Activated B cell treated with CpG ODN at 0.5 μM for 24 hours (primary cell): ENCODE measurements around the gene KDR. TPM values are rescaled to one million over a fixed set of nuclear protein-coding genes. Genes with fewer than 3 reads are reported as not detected.

Source experiments
- ATAC-seq: fragments of 200-7000 bp; cut with Tn5 transposase; one replicate; pipeline ENCODE4 v1.10.0; 2021; ENCODE audit warnings: low read depth, mild to moderate bottlenecking, moderate library complexity
- CTCF ChIA-PET: fragments of 350-600 bp; sonication (Branson Sonifier 250); formaldehyde crosslinking; loops from one replicate; lab custom pipeline; 2021; ENCODE audit warnings: antibody characterized with exemption; lab: Charles Lee
- POLR2A ChIA-PET: fragments of 350-600 bp; sonication (Branson Sonifier 250); formaldehyde crosslinking; loops from one replicate; lab custom pipeline; 2021; ENCODE audit warnings: antibody characterized with exemption; lab: Charles Lee
- DNase-seq: peaks from one replicate; pipeline ENCODE4 v3.0.0; 2022
- H3K27ac Mint-ChIP-seq: one replicate; pipeline ENCODE4 v1.8.0; 2020; ENCODE audit warnings: mixed read lengths
- H3K27me3 Mint-ChIP-seq: one replicate; pipeline ENCODE4 v1.8.0; 2021; ENCODE audit warnings: mixed read lengths
- H3K36me3 Mint-ChIP-seq: one replicate; pipeline ENCODE4 v1.8.0; 2021; ENCODE audit warnings: low read depth, mixed read lengths
- H3K4me1 Mint-ChIP-seq: one replicate; pipeline ENCODE4 v1.8.0; 2021; ENCODE audit warnings: mixed read lengths
- H3K4me3 Mint-ChIP-seq: one replicate; pipeline ENCODE4 v1.8.0; 2020; ENCODE audit warnings: mild to moderate bottlenecking, mixed read lengths
- H3K9me3 Mint-ChIP-seq: one replicate; pipeline ENCODE4 v1.8.0; 2020; ENCODE audit warnings: mixed read lengths
- intact Hi-C: fragments of 100-400 bp; cut with micrococcal nuclease; formaldehyde crosslinking; loops from one replicate; pipeline ENCODE4 v1.15.1; 2024
- total RNA-seq: library from RNA; stranded (reverse); gene quantifications from 2 replicates; pipeline ENCODE4 v1.2.3, GENCODE V29; 2022
- TF ChIP-seq, protein P1 (sequence below): fragments of 200-600 bp; IDR thresholded peaks from one replicate; pipeline ENCODE4 v1.8.0; 2022; ENCODE audit warnings: antibody characterized with exemption, mild to moderate bottlenecking

Gene KDR
- total RNA-seq, 1 donor from 2014 or later = not detected

DNA sequence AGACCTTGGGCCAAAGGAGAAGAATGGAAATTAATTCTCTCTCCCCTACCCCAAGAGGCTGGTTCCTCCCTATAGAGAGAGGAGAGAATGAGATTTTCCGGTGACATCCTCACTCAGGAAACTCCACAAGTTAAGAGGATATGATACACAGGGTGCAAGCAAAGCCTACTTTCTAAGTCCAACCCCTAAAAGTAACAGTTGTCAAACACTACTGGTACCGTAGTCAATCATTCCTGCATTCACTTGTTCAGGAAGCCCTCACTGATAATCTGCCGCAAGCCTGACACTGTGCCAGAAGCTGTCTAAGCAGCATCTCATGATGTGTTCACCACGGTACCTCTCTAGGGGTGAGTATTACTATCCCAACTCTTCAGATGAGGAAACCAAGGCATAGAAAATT is 41.7 kb downstream of the KDR start:
- TF ChIP-seq, protein P1, sequence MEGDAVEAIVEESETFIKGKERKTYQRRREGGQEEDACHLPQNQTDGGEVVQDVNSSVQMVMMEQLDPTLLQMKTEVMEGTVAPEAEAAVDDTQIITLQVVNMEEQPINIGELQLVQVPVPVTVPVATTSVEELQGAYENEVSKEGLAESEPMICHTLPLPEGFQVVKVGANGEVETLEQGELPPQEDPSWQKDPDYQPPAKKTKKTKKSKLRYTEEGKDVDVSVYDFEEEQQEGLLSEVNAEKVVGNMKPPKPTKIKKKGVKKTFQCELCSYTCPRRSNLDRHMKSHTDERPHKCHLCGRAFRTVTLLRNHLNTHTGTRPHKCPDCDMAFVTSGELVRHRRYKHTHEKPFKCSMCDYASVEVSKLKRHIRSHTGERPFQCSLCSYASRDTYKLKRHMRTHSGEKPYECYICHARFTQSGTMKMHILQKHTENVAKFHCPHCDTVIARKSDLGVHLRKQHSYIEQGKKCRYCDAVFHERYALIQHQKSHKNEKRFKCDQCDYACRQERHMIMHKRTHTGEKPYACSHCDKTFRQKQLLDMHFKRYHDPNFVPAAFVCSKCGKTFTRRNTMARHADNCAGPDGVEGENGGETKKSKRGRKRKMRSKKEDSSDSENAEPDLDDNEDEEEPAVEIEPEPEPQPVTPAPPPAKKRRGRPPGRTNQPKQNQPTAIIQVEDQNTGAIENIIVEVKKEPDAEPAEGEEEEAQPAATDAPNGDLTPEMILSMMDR = no peak
- CTCF ChIA-PET = no interaction called here
- no peaks in the 10 kb centered on the region for H3K36me3 Mint-ChIP-seq
- ATAC-seq (no peak), DNase-seq (no peak)
- POLR2A ChIA-PET = no interaction called here
- no peaks in the 10 kb centered on the region for H3K4me1 Mint-ChIP-seq
- H3K9me3 Mint-ChIP-seq = no peaks in the 10 kb centered on the region
- intact Hi-C loops = no loop called here
- no peak overlapping the region for H3K27ac Mint-ChIP-seq
- no peak overlapping the region for H3K4me3 Mint-ChIP-seq
- no peaks in the 10 kb centered on the region for H3K27me3 Mint-ChIP-seq

DNA sequence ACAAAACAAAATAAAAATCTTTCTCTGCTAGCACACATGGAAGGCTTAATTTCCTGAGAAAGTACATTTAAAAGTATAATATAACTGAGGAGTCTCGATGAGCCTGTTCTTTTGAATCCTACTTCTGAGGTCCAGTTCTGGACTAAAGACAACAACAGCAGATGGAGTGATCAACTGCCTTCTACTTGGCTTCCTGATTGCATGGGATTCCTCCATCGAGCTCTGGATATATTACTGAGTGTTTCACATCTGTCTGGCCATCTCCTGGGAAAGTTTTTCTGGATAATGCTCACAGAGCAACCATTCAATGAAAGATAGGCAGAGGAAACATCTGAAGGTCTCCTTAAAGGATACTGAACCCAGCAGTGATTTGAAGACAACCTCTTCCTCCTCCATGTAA is 42.6 kb downstream of the KDR start:
- Mint-ChIP-seq H3K4me1 (no peaks in the 10 kb centered on the region), H3K27ac (no peak overlapping the region), H3K27me3 (no peaks in the 10 kb centered on the region), H3K36me3 (no peaks in the 10 kb centered on the region), H3K4me3 (no peak overlapping the region), H3K9me3 (no peaks in the 10 kb centered on the region)
- no peak for ATAC-seq
- ChIA-PET POLR2A (no interaction called here), CTCF (no interaction called here)
- intact Hi-C loops = no loop called here
- DNase-seq = no peak
- TF ChIP-seq, protein P1 = no peak

DNA sequence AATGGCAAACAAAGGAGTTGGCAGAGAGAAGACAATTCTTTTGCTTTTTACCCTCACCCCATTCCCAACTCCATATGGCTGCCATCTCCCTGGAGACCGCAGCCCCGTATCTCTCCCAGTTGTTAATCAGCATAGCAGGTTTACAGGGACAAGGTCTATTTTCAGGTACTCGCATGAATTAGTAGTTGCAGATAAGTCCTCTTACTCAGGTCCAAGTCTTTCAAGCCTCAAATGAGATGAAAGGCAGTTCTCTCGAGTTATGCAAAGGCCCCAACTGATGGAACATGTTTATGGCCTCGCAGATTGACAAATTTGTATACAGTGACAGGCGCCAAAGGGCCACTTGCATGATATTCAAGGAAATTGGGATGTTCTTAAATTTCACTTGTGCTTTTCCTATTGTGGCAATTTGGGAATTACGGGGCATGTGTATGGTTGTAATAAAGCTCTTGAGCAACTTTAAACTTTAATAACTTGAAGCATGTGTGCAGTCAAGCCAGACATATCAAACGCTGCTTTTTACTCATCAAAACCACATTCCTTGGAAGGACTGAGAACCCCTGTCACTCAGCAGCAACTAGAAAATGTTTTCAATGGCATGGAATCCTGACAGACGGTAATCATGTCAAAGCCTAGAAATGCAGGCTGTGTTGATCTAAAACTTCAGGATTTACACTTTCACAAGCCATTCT is 45.1 kb downstream of the KDR start:
- TF ChIP-seq, protein P1 = no peak
- Mint-ChIP-seq H3K27ac (no peak overlapping the region), H3K4me1 (no peaks in the 10 kb centered on the region), H3K9me3 (no peaks in the 10 kb centered on the region), H3K27me3 (no peaks in the 10 kb centered on the region), H3K36me3 (no peaks in the 10 kb centered on the region), H3K4me3 (no peak overlapping the region)
- DNase-seq = no peak
- no peak for ATAC-seq
- intact Hi-C loops = no loop called here
- POLR2A ChIA-PET = no interaction called here
- CTCF ChIA-PET = no interaction called here

DNA sequence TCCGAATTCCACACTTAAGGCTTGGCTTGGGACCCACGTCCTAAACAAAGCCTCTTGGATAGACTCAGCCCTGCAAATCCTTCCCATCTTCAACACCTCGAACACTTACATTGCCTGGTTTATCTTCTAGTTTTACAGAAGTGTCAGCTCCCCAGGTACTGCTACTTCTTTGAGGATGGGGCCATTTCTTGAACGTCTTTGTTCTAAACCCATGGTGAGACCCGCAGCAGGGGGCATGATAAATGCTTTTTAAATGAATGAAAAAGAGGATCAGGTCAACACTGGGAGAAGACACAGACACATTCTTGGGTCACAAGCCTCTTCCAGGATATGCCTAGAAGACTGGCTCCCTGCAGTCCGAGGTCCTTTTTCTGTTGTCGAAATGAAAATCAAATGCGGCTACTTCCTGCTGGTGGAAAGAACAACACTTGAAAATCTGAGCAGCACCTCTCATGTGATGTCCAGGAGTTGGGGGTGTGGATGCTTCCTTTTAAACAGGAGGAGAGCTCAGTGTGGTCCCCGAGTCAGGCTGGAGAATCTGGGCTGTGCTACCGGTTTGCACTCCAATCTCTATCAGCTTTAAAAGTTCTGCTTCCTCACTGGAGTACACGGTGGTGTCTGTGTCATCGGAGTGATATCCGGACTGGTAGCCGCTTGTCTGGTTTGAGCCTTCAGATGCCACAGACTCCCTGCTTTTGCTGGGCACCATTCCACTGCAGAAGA is 45.8 kb downstream of the KDR start:
- no peak overlapping the region for H3K27ac Mint-ChIP-seq

DNA sequence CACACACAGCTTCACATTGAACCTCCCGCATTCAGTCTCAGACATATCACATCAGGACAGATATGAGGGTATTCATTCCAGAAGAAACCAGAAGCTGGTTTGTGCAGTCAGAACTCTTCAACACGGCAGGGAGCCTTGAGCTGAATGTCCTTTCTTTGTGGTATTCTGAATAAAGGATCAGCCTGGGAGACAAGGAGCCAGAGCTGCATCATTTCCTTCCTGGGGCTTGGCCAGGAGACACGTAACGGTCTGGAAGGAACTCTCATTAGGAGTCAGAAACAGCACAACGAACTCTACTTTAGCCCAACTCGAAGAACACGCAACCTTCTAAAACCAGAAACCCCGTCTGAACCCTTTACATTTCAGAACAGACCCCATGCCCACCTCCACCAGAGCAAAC is 46.4 kb downstream of the KDR start:
- H3K4me1 Mint-ChIP-seq = no peaks in the 10 kb centered on the region
- no peaks in the 10 kb centered on the region for H3K36me3 Mint-ChIP-seq
- TF ChIP-seq, protein P1 = no peak
- H3K27ac Mint-ChIP-seq = no peak overlapping the region
- no peaks in the 10 kb centered on the region for H3K27me3 Mint-ChIP-seq
- POLR2A ChIA-PET = no interaction called here
- intact Hi-C loops = no loop called here
- no peak overlapping the region for H3K4me3 Mint-ChIP-seq
- no peaks in the 10 kb centered on the region for H3K9me3 Mint-ChIP-seq
- DNase-seq (no peak), ATAC-seq (no peak)
- CTCF ChIA-PET = no interaction called here

More for the DNA sequence above, 45.8 kb downstream of the KDR start:
- Mint-ChIP-seq H3K36me3 (no peaks in the 10 kb centered on the region), H3K9me3 (no peaks in the 10 kb centered on the region), H3K27me3 (no peaks in the 10 kb centered on the region), H3K4me3 (no peak overlapping the region), H3K4me1 (no peaks in the 10 kb centered on the region)
- POLR2A ChIA-PET = no interaction called here
- DNase-seq (no peak), ATAC-seq (no peak)
- intact Hi-C loops = no loop called here
- CTCF ChIA-PET = no interaction called here
- TF ChIP-seq, protein P1 = no peak
